ENCODE results near the gene ZNF324B. TPM values are rescaled to one million over a fixed set of nuclear protein-coding genes. Genes with fewer than 3 reads are reported as not detected.

ZNF324B gene
- total and polyA plus RNA-seq, 10 of the 15 experiments (the other 5 are each of a cell fraction or from before 2014, with no cell fraction given): 0.11 to 12.8 (median 4.0) TPM

DNA sequence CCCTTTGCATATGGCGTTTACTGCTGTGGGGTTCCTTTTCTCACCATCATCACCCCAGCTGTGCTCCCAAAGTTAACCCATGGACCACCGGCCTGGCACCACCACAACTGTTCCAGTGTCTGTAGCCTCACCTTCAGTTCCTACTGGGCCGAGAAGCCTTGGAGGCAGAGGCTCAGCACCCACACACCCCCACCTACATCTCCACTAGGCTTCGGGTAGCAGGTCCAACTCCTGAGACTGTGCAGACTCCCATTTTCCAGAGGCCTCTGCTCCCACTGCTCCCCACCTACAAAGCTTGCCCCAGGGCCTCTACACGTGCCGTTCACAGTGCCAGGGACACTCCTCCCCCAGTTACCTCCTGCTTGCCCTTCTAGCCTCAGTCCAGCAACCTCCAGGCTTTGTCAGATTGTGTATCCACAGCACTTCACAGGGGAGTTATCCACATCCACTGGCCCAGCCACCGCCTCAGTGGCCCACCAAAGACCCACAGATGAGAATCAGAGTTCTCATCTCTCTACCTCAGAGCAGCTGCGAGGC is 46.3 kb downstream of the ZNF324B start:
- Histone ChIP-seq H3K9ac (ENCODE audit: control insufficient read depth, insufficient read depth, low read length) (peak overlapping the region; percentile 30; the same call in 1 of the 2 replicates), H3K9me3 (replicated peaks; ENCODE audit: control insufficient read depth, insufficient read depth, low read length) (no peaks in the 10 kb centered on the region; the same call in 2 of the 3 replicates), H4K20me1 (ENCODE audit: control insufficient read depth, insufficient read depth) (no peaks in the 10 kb centered on the region), H3K27ac (ENCODE audit: control insufficient read depth, insufficient read depth) (no peak overlapping the region), H3K4me1 (ENCODE audit: control insufficient read depth, insufficient read depth, low read length) (peaks cover 11% of the 10 kb centered on the region), H3K4me3 (peak overlapping the region; percentile 80), H3K79me2 (ENCODE audit: control insufficient read depth, insufficient read depth, low read length) (peaks cover 11% of the 10 kb centered on the region), H2AFZ (ENCODE audit: control insufficient read depth, low read depth, low read length) (no peak overlapping the region), H3K27me3 (replicated peaks in 1 of 2; ENCODE audit: control insufficient read depth in 2 of 2, insufficient read depth in 2 of 2, low read length in 1 of 2) (no peaks in the 10 kb centered on the region), H3K4me2 (ENCODE audit: control insufficient read depth, insufficient read depth) (peak overlapping the region; percentile 84), H3K36me3 (ENCODE audit: control insufficient read depth in 2 of 2, insufficient read depth in 2 of 2, low read length in 1 of 2) (no peaks in the 10 kb centered on the region)
- TF ChIP-seq ZNF24 (IDR thresholded peaks at IDR 0.05): no peak
- no peak for TF ChIP-seq SUPT20H (IDR thresholded peaks at IDR 0.05; ENCODE audit: borderline replicate concordance, control insufficient read depth, low read depth, low read length)
- no peak for FAIRE-seq
- SMC1A ChIA-PET (ENCODE audit: uncharacterized antibody, unreplicated experiment): interaction anchor here (0.7 to 2.6 kb wide), 2 partner anchors 9 to 28 kb away, joined by 3 to 16 read pairs; no protein-coding TSS in a partner anchor
- 53% methylated on average over 8 of the region's 8 CpGs for WGBS (ENCODE audit: insufficient coverage, insufficient replicate concordance, low lambda C conversion rate, missing lambda C conversion rate)
- CTCF ChIA-PET: interaction anchor here (4.2 kb wide), 1 partner anchor 22 kb away, joined by 24 read pairs; the partner anchor contains the start of gene ZBTB45
- in situ Hi-C loops (cut with MboI) (no loop called here), intact Hi-C loops (cut with micrococcal nuclease; ENCODE audit: unreplicated experiment) (no loop called here)
- RAD21 ChIA-PET (ENCODE audit: unreplicated experiment): no interaction called here
- DNase-seq (ENCODE audit: low read depth, low spot score): no peak
- BruUV-seq (replicated peaks): no TSS peak
- POLR2A ChIA-PET: interaction anchor here (0.6 to 1.1 kb wide), 2 partner anchors 8 to 95 kb away, joined by 3 to 5 read pairs; no protein-coding TSS in a partner anchor
- no peak for ATAC-seq

DNA sequence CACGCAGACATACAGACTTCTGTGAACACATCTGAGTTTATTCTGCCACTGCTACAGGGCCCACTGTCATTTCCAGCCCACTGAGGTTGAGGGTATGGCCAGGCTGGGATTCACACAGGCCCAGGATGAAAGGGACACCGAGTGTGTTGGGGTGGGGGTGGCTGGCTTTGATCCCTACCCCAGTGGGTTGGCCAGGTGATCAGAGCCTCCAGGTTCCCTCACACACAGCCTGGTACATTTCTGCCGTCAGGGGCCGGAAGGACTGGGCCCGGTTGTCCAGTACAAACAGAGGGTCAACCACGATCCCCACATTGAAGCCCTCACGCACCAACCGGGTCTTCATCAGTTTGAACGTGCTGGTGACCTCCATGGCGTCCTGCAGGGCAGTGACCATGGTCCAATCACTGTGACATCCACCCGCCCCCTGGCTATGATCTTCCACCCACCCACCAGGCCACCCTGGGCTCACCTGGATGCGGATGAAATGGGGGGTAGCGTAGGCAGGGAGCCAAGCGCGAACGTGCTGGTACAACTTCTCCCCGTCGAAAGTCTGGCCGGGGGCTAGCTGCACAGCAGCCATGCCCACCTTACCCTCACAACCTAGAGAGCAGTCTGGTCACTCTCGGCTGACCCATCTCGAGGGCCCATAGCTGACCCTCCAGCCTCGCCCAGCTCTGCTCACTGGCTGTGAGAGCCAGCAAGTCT is 47.0 kb downstream of the ZNF324B start:
- Histone ChIP-seq H3K36me3 (ENCODE audit: control insufficient read depth in 2 of 2, insufficient read depth in 2 of 2, low read length in 1 of 2) (no peaks in the 10 kb centered on the region), H4K20me1 (ENCODE audit: control insufficient read depth, insufficient read depth) (no peaks in the 10 kb centered on the region), H3K79me2 (ENCODE audit: control insufficient read depth, insufficient read depth, low read length) (peaks cover 11% of the 10 kb centered on the region), H3K9me3 (replicated peaks; ENCODE audit: control insufficient read depth, insufficient read depth, low read length) (no peaks in the 10 kb centered on the region; the same call in 2 of the 3 replicates), H3K4me1 (ENCODE audit: control insufficient read depth, insufficient read depth, low read length) (peaks cover 11% of the 10 kb centered on the region), H3K4me3 (peak overlapping the region; percentile 80), H3K27me3 (replicated peaks in 1 of 2; ENCODE audit: control insufficient read depth in 2 of 2, insufficient read depth in 2 of 2, low read length in 1 of 2) (no peaks in the 10 kb centered on the region), H2AFZ (ENCODE audit: control insufficient read depth, low read depth, low read length) (peak overlapping the region; percentile 79), H3K27ac (ENCODE audit: control insufficient read depth, insufficient read depth) (peak overlapping the region; percentile 5), H3K4me2 (ENCODE audit: control insufficient read depth, insufficient read depth) (peak overlapping the region; percentile 84), H3K9ac (ENCODE audit: control insufficient read depth, insufficient read depth, low read length) (peak overlapping the region; percentile 30)
- 53% methylated on average over 22 of the region's 22 CpGs for WGBS (ENCODE audit: insufficient coverage, insufficient replicate concordance, low lambda C conversion rate, missing lambda C conversion rate)
- POLR2A ChIA-PET: interaction anchor here (0.7 to 1.9 kb wide), 3 partner anchors 10 to 998 kb away, joined by 4 to 9 read pairs (median 6); partner anchors contain the start of genes ZNF497 and ZNF773
- CTCF ChIA-PET: interaction anchor here (2.7 to 4.2 kb wide), 2 partner anchors 10 to 21 kb away, joined by 10 to 24 read pairs; partner anchors contain the start of gene ZBTB45
- RAD21 ChIA-PET (ENCODE audit: unreplicated experiment): interaction anchor here (0.8 to 1.6 kb wide), 3 partner anchors 10 to 136 kb away, joined by 3 to 5 read pairs (median 4); partner anchors contain the start of gene ZNF497
- BruUV-seq (replicated peaks): TSS peak; percentile 84
- TF ChIP-seq JUND (IDR thresholded peaks at IDR 0.05; ENCODE audit: low read depth, low read length) (no peak), NFXL1 (IDR thresholded peaks at IDR 0.05; ENCODE audit: borderline replicate concordance) (no peak), LARP7 (IDR thresholded peaks at IDR 0.05) (peak; percentile 56; the same call in 1 of the 2 replicates), TBL1XR1 (IDR thresholded peaks at IDR 0.05; ENCODE audit: low read depth, low read length) (no peak), SMAD1 (IDR thresholded peaks at IDR 0.05; ENCODE audit: low read depth, partially characterized antibody) (no peak), NR2C1 (IDR thresholded peaks at IDR 0.05) (no peak)
- TF ChIP-seq, protein P1, sequence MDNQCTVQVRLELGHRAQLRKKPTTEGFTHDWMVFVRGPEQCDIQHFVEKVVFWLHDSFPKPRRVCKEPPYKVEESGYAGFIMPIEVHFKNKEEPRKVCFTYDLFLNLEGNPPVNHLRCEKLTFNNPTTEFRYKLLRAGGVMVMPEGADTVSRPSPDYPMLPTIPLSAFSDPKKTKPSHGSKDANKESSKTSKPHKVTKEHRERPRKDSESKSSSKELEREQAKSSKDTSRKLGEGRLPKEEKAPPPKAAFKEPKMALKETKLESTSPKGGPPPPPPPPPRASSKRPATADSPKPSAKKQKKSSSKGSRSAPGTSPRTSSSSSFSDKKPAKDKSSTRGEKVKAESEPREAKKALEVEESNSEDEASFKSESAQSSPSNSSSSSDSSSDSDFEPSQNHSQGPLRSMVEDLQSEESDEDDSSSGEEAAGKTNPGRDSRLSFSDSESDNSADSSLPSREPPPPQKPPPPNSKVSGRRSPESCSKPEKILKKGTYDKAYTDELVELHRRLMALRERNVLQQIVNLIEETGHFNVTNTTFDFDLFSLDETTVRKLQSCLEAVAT (IDR thresholded peaks at IDR 0.05): peak; percentile 19; the same call in 1 of the 2 replicates
- intact Hi-C loops (cut with micrococcal nuclease; ENCODE audit: unreplicated experiment): no loop called here
- in situ Hi-C loops (cut with MboI): no loop called here
- ATAC-seq (no peak), DNase-seq (ENCODE audit: low read depth, low spot score) (no peak), FAIRE-seq (no peak)
- SMC1A ChIA-PET (ENCODE audit: uncharacterized antibody, unreplicated experiment): interaction anchor here (2.6 kb wide), 1 partner anchor 9 kb away, joined by 16 read pairs; no protein-coding TSS in a partner anchor
